AG20443 (cell line): ENCODE data around the gene UBE3C.
"Not testable (repeated sequence)": the region's sequence is repeated elsewhere in the genome, so short reads cannot be mapped to it uniquely, and the experiment has no call there.

Experiments used
- DNase-seq: peaks from one replicate; pipeline ENCODE4 v3.0.0; 2012; ENCODE audit warnings: low spot score, mixed read lengths

The UBE3C gene

DNA sequence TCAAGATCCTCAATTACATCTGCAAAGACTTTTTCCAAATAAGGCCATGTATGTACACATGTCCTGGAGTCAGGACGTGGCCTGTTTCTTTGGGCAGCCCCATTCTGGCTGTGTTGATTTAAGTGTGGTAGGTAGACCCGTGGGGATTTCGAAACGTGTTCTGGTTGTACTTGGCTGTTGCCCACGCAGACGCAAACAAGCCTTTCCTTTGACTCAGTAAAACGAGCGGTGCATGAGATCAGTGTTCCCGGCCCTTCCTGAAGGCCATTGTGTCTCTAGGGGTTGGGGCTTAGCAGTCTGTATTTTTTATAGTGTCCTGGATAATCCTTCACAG is 133.2 kb downstream of the UBE3C start:
- peak; percentile 92 for DNase-seq

DNA sequence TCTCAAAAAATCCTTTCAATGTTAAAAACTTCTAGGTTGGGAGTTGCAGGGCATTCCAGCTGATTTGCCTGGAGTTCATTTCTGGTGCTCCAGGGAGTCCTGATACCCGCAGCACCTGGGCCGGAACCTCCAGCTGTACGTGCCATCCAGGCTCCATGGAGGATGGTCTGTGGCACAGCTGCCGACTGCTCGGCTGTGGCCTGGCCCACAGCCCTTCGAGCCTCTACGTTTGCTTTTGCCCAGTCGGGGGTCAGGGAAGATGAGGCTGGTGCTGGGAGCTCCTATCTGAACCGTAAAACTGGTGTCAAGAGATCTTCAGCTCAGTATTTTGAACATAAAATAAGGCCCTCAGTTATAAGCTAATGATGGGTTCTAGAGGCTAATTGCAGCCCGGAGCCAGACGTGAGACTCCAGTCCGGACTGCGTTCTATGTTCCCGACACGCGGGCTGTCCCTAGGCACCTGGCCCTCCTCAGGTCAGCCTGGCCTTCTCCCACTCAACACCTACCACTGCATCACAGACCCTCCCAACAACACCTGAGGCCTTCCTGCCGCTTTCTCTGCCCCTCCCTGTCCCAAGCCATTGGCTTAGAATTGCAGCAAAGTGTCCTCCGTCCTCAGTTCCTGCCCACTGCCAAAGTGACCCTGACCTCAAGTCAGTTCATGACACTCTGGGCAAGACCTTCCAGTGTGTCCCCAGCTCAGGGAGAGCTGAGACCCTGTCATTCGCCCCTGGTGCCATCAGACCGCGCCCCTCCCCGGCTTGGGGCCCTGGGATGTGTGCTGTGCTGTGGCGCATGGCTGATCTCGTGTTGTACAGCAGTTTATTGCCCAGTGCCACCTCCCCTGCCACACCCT is 133.9 kb downstream of the UBE3C start:
- DNase-seq = no peak

- DNase-seq = peak; percentile 93
Measured at GRCh38 chr7:157273208-157274093, 134.7 kb downstream of the UBE3C start.

GRCh38 chr7:157274094-157274634 is 135.4 kb downstream of the UBE3C start:
- DNase-seq = not testable (repeated sequence)

DNA sequence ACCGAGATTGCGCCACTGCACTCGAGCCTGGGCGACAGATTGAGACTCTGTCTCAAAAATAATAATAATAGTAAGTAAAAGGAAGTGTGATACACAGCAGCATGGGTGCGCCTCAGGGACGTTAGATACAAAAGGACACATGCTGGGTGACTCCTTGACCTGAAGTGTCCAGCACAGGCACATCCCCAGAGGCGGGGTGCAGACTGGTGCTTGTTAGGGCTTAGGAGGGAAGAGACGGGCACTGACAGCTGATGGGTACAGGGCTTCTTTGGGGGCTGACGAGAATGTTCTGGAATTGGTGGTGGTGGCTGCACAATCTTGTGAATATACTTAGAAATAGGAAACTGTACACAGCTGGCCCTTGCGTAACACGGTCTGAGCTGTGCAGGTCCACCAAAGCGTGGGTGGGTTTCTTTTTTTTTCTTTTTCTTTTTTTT is 136.3 kb downstream of the UBE3C start:
- no peak for DNase-seq

DNA sequence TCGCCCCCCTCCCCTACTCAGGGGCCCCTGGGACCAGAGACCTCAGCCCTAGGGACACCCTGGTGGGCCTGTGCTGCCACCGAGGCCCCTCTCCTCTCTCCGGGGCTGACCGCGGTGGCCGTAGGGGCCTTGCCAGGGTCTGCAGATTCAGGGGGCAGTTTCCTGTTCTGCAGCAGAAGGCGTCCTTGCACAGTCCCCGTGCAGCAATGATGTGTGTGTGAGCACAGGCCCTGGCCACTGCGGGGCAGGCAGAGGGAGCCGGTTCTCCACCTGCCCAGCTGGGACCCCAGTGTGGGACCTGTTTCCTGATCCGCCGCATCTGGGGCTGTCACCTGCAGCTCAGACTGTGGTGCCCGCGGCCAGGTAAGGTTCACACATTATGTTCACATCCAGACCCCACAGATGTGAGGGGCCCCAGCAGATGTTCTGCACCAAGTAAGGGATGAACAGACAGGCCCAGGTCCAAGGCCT is 137.4 kb downstream of the UBE3C start:
- no peak for DNase-seq

DNA sequence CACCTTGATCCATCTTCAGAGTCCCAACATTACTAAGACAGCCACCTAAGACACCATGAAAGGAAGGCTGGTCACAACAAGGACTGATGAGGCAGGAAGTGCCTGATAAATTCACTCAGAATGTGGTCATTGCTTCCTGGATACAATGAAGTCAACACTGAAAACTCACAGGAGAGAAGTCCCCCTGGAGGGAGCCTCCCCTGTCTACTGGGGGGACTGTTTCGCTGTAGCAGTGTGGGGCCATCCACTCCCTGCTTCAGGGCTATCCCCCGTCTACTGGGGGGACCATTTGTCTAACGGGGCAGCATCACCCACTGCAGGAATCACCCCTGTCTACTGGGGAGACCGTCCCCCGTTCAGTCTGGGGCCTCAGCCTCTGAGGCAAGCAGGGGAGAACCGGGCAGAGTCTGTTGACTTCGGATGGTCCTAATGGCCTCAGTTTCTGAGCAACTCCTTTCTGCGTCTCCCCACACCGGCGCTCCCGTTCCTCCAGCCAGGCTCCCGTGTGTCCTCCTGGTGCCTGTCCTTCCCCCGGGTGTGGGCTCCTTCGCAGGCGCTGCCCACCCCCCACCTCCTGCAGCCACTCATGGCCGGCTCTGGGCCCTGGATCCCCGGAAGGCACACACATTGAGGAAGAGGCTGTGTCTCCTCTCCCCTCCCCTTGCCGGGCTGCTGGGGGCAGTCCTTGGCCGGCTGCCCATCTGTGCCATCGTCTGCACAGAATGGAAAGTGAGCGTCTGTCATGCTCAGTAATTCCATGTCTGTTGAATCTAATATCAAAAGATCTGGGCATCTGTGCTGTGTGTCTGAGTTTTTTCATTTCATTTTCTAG is 138.2 kb downstream of the UBE3C start:
- peak; percentile 53 for DNase-seq

DNA sequence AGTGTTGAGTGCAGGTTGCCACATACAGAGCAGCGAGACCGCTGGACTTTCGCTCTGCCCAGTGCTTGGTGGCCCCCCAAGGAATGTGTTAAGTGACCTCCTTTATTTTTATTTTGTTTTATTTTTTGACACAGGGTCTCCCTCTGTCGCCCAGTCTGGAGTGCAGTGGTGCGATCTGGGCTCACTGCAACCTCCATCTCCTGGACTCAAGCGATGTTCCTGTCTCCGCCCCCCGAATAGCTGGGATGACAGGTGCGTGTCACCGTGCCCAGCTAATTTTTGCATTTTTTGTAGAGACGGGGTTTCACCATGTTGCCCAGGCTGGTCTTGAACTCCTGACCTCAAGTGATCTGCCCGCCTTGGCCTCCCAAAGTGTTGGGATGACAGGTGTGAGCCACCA is 138.8 kb downstream of the UBE3C start:
- DNase-seq = not testable (repeated sequence)

DNA sequence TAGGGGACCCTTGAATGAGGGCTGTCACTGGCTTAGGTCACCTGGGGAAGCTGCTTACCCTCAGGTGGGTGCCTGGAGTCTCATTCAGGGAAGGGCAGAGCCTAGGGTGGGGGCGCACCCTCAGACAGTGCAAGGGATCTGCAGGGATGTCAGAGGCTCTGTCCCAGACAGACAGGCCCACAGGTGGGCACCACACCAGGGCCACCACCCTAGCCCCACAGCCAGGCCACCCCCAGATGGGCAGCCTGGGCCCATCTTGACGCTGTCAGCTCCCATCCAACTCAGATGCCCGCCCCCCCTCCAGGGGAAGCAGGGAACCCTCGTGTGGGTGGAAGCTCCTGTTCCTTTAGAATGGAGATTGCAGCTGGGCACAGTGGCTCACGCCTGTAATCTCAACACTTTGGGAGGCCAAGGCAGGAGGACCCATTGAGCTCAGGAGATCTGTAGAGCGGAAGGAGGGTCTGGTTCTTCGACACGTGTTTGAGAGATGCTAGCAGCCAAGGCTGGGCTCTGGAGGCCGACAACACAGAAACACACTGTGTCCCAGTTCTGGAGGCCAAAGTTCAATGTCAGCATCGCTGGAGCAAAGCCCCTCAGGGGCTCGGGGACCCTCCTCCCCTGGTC is 139.6 kb downstream of the UBE3C start:
- DNase-seq = no peak

- peak; percentile 76 for DNase-seq
Measured at GRCh38 chr7:157278791-157279724, 140.3 kb downstream of the UBE3C start.

DNA sequence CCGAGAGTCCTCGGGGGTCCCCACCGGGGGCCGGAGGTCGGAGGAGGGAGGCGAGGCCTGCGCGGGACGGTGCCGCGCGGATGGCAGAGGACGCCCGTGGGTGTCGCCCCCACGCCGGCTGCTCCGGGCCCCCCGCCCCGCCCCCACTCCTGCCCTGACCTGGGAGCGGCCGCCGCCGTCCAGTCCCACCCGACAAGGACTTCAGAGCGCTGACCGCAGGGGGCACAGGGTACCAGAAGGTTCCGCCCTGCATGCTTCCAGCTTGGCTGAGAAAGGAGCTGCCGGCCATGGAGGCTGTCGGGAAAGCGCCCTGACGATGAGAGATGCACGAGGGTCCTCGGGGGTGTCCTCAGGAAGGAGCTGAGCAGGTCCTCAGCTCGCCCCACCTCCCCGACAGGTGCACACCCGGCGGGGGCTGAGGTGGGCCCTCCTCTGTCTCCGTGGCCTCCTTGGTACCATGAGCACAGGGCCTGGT is 141.1 kb downstream of the UBE3C start:
- DNase-seq = no peak

GRCh38 chr7:157280216-157280841 is 141.6 kb downstream of the UBE3C start:
- no peak for DNase-seq

DNA sequence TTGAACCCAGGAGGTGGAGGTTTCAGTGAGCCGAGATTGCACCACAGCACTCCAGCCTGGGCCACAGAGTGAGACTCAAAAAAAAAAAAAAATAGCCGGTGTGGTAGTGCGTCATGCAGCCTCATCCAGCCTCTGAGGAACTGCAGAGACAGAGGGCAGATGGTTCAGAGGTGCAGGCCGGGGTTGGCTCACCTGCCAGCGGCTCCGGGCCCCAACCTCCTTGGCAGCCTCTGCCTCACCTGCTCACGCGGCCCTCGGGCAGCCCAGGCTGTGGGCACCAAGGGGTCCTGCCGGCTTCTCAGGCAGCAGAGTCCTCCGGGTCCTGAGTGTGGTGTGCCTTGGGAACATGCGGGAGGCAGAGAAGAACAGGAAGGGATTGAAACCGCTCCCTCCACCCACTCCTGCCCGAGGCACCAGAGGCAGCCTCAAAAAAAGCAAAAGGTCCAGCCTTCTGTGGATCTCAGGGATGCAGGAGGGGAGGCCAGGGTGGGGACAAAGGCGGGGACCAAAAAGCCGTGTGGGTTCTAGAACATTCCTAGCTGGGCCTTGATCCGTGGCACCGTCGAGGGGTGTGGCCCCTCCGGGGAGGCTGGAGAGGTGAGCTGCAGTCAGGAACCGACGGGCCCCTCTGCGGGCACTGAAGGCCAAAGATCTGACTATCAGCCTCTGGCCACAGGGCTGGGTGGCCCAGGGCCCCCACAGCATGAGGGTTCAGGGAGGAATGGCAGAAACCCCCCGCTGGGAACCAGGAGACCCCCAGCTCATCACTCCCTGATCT is 142.7 kb downstream of the UBE3C start:
- no peak for DNase-seq

DNA sequence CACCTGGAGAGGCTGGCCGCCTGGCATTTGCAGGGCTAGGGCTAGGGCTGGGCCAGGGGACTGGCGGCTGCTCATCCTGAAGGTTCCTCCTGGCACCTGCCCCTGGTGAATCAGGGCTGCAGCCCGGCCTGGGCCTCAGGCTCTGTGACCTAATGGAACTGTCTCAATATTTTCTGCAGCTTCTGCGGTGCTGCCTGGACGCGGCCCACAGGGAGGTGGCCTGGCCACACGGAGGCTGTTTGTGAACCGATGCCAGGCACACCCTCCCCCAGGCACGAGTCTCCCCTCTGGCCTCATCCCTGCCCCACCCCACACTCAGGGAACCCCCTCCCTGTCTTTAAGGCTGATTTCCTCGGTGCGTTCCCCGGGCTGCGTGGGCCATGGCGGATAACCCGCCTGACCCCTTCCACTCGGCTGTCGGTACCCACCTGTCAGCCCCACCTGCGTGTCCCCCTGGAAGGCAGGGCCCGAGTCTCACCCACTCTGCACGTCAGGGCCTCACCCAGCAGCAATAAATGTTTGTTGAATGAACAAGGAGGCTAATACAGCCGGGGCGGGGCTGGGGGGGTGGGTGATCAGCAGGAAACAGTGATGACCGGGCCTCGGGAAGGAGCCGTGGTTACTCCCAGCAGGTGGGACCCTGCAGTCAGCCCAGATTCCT is 143.5 kb downstream of the UBE3C start:
- no peak for DNase-seq

- DNase-seq = no peak
Measured at GRCh38 chr7:157284229-157285014, 145.7 kb downstream of the UBE3C start.

DNA sequence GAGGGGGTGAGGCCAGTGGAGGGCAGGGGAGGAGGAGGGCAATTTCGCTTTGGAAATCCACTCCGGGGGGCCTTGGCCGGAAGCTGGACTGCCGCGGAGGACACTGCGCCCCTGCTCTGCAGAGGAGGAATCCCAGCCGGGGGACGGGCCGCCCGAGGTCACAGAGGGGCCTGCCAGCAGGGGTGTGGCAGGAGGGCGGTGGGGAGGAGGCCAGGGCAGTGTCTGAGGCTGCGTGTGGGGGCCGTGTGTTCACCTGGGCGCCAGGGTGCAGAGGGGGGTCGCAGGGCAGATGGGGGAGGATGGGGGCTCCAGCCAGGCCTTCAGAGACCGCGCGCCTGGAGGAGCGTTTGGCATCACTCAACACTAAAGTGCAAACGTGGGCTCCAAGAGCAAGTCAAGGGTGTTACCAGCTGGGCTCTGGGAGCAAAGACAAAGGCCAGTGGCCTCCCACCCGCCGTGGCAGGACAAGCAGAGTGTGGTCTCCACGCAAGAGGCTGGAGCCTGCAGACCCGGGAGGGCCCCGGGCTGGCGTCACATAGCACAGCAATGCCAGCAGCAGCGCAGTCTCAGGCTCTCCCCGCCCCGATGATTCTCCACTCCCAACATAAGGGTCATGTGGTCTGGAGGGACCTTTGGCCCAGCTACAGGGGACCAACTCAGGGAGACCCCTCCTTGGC is 152.8 kb downstream of the UBE3C start:
- peak; percentile 7 for DNase-seq

DNA sequence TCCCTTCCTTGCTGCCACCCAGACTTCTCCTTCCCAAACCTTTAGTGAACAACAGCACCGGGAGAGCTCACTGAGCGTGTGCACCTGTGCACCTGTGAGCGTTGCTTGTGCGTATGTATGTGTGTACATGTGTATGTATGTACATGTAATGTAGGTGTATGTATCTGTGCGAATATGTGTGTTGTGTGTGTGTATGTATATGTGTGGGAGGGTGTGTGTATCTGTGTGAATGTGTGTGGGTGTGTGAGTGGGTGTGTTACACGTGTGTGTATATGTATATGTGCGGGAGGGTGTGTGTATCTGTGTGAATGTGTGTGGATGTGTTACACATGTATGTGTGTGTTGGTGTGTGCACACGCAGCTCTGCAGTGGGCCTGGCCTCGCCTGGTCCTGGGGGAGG is 153.5 kb downstream of the UBE3C start:
- no peak for DNase-seq
